ENCODE measurements around the gene GSX1. TPM values are rescaled to one million over a fixed set of nuclear protein-coding genes. Genes with fewer than 3 reads are reported as not detected.

Gene GSX1
- total and polyA plus RNA-seq, 2 of the 4 experiments (the other 2 are of a cell fraction): not detected

DNA sequence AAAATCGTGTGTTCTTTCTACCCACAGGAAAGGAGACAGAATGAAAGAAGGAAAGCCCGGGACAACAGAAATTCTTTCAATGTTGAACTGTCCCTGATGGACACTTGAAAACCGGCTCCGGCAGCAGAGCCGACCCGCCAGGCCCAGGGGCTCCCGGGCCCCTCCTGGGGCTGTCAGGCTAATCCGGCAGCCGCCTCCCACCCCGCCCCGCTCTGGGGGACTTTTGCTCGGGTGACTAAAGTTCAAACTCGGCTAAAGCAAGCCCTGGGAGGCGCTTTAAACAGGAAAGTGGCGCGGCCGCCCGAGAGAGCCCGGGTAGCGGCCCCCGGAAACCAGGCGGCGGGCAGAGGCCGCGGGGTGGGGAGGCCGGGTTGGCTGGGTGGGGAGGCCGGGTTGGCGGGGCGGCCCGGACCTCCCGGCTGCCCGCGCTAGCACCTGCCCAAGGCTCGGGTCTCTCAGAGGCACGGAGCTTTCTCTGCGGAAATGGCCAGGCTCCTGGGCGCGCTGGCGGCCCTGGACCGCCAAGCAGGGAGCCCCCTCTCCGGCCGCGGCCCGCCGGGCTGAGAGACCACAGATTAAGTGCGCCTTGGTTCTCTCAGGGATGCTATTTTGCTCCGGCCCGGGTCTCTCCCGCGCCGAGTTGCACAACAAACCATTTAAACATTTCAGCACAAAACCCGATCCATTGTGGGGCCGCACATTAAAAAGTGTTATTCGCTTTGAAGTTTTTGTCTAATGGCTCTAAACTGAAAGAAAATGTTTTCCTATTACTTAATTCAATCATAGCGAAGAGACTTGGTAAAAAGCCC, 2.6 kb upstream of the GSX1 start:
- H4K8ac ChIP-seq (ENCODE audit: low read depth in 2 of 2, low read length in 2 of 2): no peak overlapping the region
- POLR2A ChIA-PET (ENCODE audit: unreplicated experiment): no interaction called here
- H4K5ac ChIP-seq (ENCODE audit: low read depth, low read length): no peak overlapping the region
- H3K79me1 ChIP-seq (ENCODE audit: low read depth in 1 of 2, low read length in 2 of 2): no peaks in the 10 kb centered on the region
- no peak overlapping the region for H2AK5ac ChIP-seq (ENCODE audit: low read depth, low read length)
- H2BK15ac ChIP-seq (ENCODE audit: low read depth, low read length): no peak overlapping the region
- H4K91ac ChIP-seq (ENCODE audit: insufficient read depth, low read depth, low read length): no peak overlapping the region
- no peaks in the 10 kb centered on the region for H3K9me1 ChIP-seq (ENCODE audit: insufficient read depth, low read length)
- H3K27me3 ChIP-seq (ENCODE audit: control insufficient read depth, insufficient read depth, low read length): peaks cover 60% of the 10 kb centered on the region
- no peak overlapping the region for H3K56ac ChIP-seq (ENCODE audit: extremely low read depth, insufficient read depth, low read length)
- H3K27ac ChIP-seq (ENCODE audit: insufficient read depth, low read length): no peak overlapping the region
- no peak for ATAC-seq (ENCODE audit: low read depth)
- no peak overlapping the region for H2BK120ac ChIP-seq (ENCODE audit: low read depth, low read length)
- H3K18ac ChIP-seq (ENCODE audit: low read depth, low read length): no peak overlapping the region
- H3K4ac ChIP-seq (ENCODE audit: low read depth, low read length): no peak overlapping the region
- H3K14ac ChIP-seq (replicated peaks; ENCODE audit: low read depth, low read length): no peak overlapping the region
- no peak overlapping the region for H2AK9ac ChIP-seq (replicated peaks; ENCODE audit: low read depth, low read length, poor library complexity)
- DNase-seq: no peak
- H4K20me1 ChIP-seq (ENCODE audit: insufficient read depth, low read length): no peaks in the 10 kb centered on the region
- H3K36me3 ChIP-seq (ENCODE audit: control insufficient read depth, insufficient read depth, low read length): no peaks in the 10 kb centered on the region
- no peaks in the 10 kb centered on the region; the same call in 1 of the 2 replicates for H3K4me1 ChIP-seq (ENCODE audit: control insufficient read depth, insufficient read depth, low read length)
- no peak overlapping the region for H3K4me3 ChIP-seq (ENCODE audit: insufficient read depth, low read depth, low read length)
- dilution Hi-C loops (cut with HindIII; ENCODE audit: low sequenced_read_pairs, unreplicated experiment) (no loop called here), intact Hi-C loops (cut with micrococcal nuclease) (loop anchor here (10.0 kb wide), 1 partner anchor 255 kb away; no protein-coding TSS in a partner anchor), in situ Hi-C loops (cut with MboI; ENCODE audit: low sequenced_read_pairs) (no loop called here)
- no peak overlapping the region for H2AFZ ChIP-seq (replicated peaks; ENCODE audit: low read length, poor library complexity)
- H3K4me2 ChIP-seq (ENCODE audit: low read depth, low read length): no peak overlapping the region
- CTCF ChIA-PET: no interaction called here
- H2BK5ac ChIP-seq (ENCODE audit: low read depth, low read length, poor library complexity, severe bottlenecking): no peak overlapping the region
- BruUV-seq (replicated peaks): no TSS peak
- H2BK20ac ChIP-seq (ENCODE audit: low read depth, low read length): no peak overlapping the region
- WGBS, 2 experiments (ENCODE audit: extremely low coverage in 2 of 2, insufficient read length in 1 of 2): 7% methylated on average over 10 of the region's 55 CpGs; no CpG with 5 or more reads in 1 of the 2 experiments
- H3K9ac ChIP-seq (ENCODE audit: low read depth, low read length): no peak overlapping the region
- H3K9me3 ChIP-seq (ENCODE audit: control insufficient read depth, insufficient read depth, low read length): peaks cover 7% of the 10 kb centered on the region
- no peak overlapping the region for H3K23ac ChIP-seq (ENCODE audit: low read depth, low read length)
- TF ChIP-seq RCOR1 (IDR thresholded peaks at IDR 0.05; ENCODE audit: insufficient replicate concordance, low read length) (no peak), USF2 (IDR thresholded peaks at IDR 0.05; ENCODE audit: low read depth, low read length) (no peak), MXI1 (IDR thresholded peaks at IDR 0.05; ENCODE audit: borderline replicate concordance, low read depth, low read length) (no peak), MAZ (IDR thresholded peaks at IDR 0.05; ENCODE audit: borderline replicate concordance, low read depth, low read length) (no peak), MAFK (IDR thresholded peaks at IDR 0.05; ENCODE audit: low read depth, low read length) (no peak), CEBPB (IDR thresholded peaks at IDR 0.05; ENCODE audit: low read depth, low read length) (no peak), SMC3 (IDR thresholded peaks at IDR 0.05; ENCODE audit: low read depth, low read length) (no peak), RFX5 (IDR thresholded peaks at IDR 0.05; ENCODE audit: low read depth, low read length) (no peak), BHLHE40 (IDR thresholded peaks at IDR 0.05; ENCODE audit: low read depth, low read length) (no peak), CHD1 (IDR thresholded peaks at IDR 0.05; ENCODE audit: low read depth, low read length) (no peak), FOS (IDR thresholded peaks at IDR 0.05; ENCODE audit: low read depth, low read length) (no peak), RAD21 (IDR thresholded peaks at IDR 0.05; ENCODE audit: low read length) (no peak), NFE2L2 (IDR thresholded peaks at IDR 0.05; ENCODE audit: low read depth, low read length) (no peak)
- TF ChIP-seq, protein P1, sequence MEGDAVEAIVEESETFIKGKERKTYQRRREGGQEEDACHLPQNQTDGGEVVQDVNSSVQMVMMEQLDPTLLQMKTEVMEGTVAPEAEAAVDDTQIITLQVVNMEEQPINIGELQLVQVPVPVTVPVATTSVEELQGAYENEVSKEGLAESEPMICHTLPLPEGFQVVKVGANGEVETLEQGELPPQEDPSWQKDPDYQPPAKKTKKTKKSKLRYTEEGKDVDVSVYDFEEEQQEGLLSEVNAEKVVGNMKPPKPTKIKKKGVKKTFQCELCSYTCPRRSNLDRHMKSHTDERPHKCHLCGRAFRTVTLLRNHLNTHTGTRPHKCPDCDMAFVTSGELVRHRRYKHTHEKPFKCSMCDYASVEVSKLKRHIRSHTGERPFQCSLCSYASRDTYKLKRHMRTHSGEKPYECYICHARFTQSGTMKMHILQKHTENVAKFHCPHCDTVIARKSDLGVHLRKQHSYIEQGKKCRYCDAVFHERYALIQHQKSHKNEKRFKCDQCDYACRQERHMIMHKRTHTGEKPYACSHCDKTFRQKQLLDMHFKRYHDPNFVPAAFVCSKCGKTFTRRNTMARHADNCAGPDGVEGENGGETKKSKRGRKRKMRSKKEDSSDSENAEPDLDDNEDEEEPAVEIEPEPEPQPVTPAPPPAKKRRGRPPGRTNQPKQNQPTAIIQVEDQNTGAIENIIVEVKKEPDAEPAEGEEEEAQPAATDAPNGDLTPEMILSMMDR (conservative IDR thresholded peaks at IDR 0.05; ENCODE audit: low read depth, low read length): no peak
- TF ChIP-seq, protein P2, sequence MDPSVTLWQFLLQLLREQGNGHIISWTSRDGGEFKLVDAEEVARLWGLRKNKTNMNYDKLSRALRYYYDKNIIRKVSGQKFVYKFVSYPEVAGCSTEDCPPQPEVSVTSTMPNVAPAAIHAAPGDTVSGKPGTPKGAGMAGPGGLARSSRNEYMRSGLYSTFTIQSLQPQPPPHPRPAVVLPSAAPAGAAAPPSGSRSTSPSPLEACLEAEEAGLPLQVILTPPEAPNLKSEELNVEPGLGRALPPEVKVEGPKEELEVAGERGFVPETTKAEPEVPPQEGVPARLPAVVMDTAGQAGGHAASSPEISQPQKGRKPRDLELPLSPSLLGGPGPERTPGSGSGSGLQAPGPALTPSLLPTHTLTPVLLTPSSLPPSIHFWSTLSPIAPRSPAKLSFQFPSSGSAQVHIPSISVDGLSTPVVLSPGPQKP (IDR thresholded peaks at IDR 0.05; ENCODE audit: borderline replicate concordance, low read depth, low read length): no peak

Measured in IMR-90 (cell line).